ENCODE data around the gene SKI. TPM values are rescaled to one million over a fixed set of nuclear protein-coding genes. Genes with fewer than 3 reads are reported as not detected.
"Not testable (repeated sequence)": the region's sequence is repeated elsewhere in the genome, so short reads cannot be mapped to it uniquely, and the experiment has no call there.

The SKI gene
- total RNA-seq, 1 experiment from 2014 or later = 53.7 TPM

GRCh38 chr1:2258122-2258681 lies 30.1 kb downstream of the SKI start:
- no peak for DNase-seq (ENCODE audit: unreplicated experiment)
- Mint-ChIP-seq H3K9me3 (ENCODE audit: unreplicated experiment) (no peaks in the 10 kb centered on the region), H3K27me3 (ENCODE audit: insufficient read depth, unreplicated experiment) (no peaks in the 10 kb centered on the region), H3K36me3 (ENCODE audit: insufficient read depth, unreplicated experiment) (peaks cover 6% of the 10 kb centered on the region), H3K4me3 (ENCODE audit: unreplicated experiment) (no peak overlapping the region), H3K27ac (ENCODE audit: low read depth, unreplicated experiment) (peak overlapping the region; percentile 63), H3K4me1 (ENCODE audit: insufficient read depth, unreplicated experiment) (peaks cover 18% of the 10 kb centered on the region)
- CTCF ChIA-PET = no interaction called here
- no peak for TF ChIP-seq CTCF (IDR thresholded peaks at IDR 0.05; ENCODE audit: unreplicated experiment)
- POLR2A ChIA-PET = no interaction called here
- intact Hi-C loops (cut with micrococcal nuclease) = no loop called here
- BruUV-seq (replicated peaks) = no TSS peak

- Mint-ChIP-seq H3K36me3 (ENCODE audit: insufficient read depth, unreplicated experiment) (no peaks in the 10 kb centered on the region), H3K27me3 (ENCODE audit: insufficient read depth, unreplicated experiment) (no peaks in the 10 kb centered on the region), H3K27ac (ENCODE audit: low read depth, unreplicated experiment) (no peak overlapping the region), H3K9me3 (ENCODE audit: unreplicated experiment) (no peaks in the 10 kb centered on the region), H3K4me3 (ENCODE audit: unreplicated experiment) (no peak overlapping the region), H3K4me1 (ENCODE audit: insufficient read depth, unreplicated experiment) (peaks cover 18% of the 10 kb centered on the region)
- ChIA-PET CTCF (no interaction called here), POLR2A (interaction anchor here (0.7 kb wide), 1 partner anchor 29 kb away, joined by 3 read pairs; no protein-coding TSS in a partner anchor)
- BruUV-seq (replicated peaks) = no TSS peak
- TF ChIP-seq CTCF (IDR thresholded peaks at IDR 0.05; ENCODE audit: unreplicated experiment) = no peak
- intact Hi-C loops (cut with micrococcal nuclease) = no loop called here
- no peak for DNase-seq (ENCODE audit: unreplicated experiment)
Measured at GRCh38 chr1:2258996-2259395, 30.9 kb downstream of the SKI start.

DNA sequence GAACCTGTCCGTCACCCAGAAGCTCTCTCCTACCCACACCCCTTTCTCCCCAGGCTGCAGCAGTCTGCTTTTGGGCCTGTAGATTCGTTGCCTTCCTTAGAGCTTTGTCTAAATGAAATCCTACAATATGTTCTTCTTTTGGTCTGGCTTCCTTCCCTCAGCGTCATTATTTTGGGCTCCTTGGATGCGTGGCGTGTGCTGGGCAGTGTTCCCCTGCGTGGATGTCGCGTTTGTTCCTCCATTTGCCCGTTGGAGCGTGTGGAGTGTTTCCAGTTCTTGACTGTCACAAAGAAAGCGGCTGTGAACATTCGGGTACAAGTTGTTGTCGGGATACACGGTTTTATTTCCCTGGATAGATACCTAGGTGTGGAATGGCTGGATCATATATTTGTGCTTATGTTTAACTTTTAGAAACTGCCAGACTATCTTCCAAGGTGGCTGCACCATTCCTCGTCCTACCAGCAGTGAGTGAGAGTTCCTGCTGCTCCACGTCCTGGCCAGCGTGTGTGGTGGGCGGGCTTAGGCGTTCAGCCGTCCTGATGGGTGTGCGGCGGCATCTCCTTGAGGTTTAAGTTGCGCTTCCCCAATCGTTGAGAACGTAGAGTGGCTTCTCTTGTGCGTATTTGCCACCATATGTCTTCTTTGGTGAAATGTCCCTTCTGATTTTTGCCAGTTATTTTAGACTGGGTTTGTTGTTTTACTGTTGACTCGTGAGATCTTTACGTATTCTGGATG lies 31.7 kb downstream of the SKI start:
- H3K36me3 Mint-ChIP-seq (ENCODE audit: insufficient read depth, unreplicated experiment) = no peaks in the 10 kb centered on the region
- DNase-seq (ENCODE audit: unreplicated experiment) = no peak
- POLR2A ChIA-PET = interaction anchor here (0.7 kb wide), 1 partner anchor 29 kb away, joined by 3 read pairs; no protein-coding TSS in a partner anchor
- no peak overlapping the region for H3K27ac Mint-ChIP-seq (ENCODE audit: low read depth, unreplicated experiment)
- H3K4me1 Mint-ChIP-seq (ENCODE audit: insufficient read depth, unreplicated experiment) = peaks cover 18% of the 10 kb centered on the region
- no peak overlapping the region for H3K4me3 Mint-ChIP-seq (ENCODE audit: unreplicated experiment)
- TF ChIP-seq CTCF (IDR thresholded peaks at IDR 0.05; ENCODE audit: unreplicated experiment) = no peak
- BruUV-seq (replicated peaks) = no TSS peak
- H3K9me3 Mint-ChIP-seq (ENCODE audit: unreplicated experiment) = no peaks in the 10 kb centered on the region
- CTCF ChIA-PET = interaction anchor here (0.7 to 1.2 kb wide), 2 partner anchors 111 to 121 kb away, joined by 3 read pairs; no protein-coding TSS in a partner anchor
- H3K27me3 Mint-ChIP-seq (ENCODE audit: insufficient read depth, unreplicated experiment) = no peaks in the 10 kb centered on the region
- intact Hi-C loops (cut with micrococcal nuclease) = no loop called here

DNA sequence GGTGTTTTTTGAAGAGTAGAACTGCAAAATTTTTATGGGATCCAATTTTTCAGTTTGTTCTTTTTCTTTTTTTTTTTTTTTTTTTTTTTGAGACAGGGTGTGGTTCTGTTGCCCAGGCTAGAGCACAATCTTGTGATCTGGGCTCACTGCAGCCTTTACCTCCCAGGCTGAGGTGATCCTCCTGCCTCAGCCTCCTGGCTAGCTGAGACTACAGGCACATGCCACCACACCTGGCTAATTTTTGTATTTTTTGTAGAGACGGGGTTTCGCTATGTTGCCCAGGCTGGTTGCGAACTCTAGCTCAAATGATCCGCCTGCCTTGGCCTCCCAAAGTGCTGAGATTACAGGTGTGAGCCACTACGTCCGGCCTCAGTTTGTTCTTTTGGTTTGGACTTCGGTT lies 32.4 kb downstream of the SKI start:
- intact Hi-C loops (cut with micrococcal nuclease); H3K27me3 Mint-ChIP-seq (ENCODE audit: insufficient read depth, unreplicated experiment); BruUV-seq (replicated peaks); DNase-seq (ENCODE audit: unreplicated experiment); H3K36me3 Mint-ChIP-seq (ENCODE audit: insufficient read depth, unreplicated experiment); H3K9me3 Mint-ChIP-seq (ENCODE audit: unreplicated experiment); H3K4me3 Mint-ChIP-seq (ENCODE audit: unreplicated experiment); H3K27ac Mint-ChIP-seq (ENCODE audit: low read depth, unreplicated experiment): not testable (repeated sequence)
- ChIA-PET CTCF (interaction anchor here (0.8 to 1.2 kb wide), 3 partner anchors 26 to 110 kb away, joined by 3 read pairs; no protein-coding TSS in a partner anchor), POLR2A (interaction anchor here (0.6 kb wide), 1 partner anchor 70 kb away, joined by 3 read pairs; no protein-coding TSS in a partner anchor)
- H3K4me1 Mint-ChIP-seq (ENCODE audit: insufficient read depth, unreplicated experiment) = peaks cover 24% of the 10 kb centered on the region

All from MCF 10A (cell line).